Measurements from ENCODE around the gene UBAP2L.
A peak's percentile ranks its signal among the peaks of the same experiment; 100 is the strongest.

- TF ChIP-seq, protein P1, sequence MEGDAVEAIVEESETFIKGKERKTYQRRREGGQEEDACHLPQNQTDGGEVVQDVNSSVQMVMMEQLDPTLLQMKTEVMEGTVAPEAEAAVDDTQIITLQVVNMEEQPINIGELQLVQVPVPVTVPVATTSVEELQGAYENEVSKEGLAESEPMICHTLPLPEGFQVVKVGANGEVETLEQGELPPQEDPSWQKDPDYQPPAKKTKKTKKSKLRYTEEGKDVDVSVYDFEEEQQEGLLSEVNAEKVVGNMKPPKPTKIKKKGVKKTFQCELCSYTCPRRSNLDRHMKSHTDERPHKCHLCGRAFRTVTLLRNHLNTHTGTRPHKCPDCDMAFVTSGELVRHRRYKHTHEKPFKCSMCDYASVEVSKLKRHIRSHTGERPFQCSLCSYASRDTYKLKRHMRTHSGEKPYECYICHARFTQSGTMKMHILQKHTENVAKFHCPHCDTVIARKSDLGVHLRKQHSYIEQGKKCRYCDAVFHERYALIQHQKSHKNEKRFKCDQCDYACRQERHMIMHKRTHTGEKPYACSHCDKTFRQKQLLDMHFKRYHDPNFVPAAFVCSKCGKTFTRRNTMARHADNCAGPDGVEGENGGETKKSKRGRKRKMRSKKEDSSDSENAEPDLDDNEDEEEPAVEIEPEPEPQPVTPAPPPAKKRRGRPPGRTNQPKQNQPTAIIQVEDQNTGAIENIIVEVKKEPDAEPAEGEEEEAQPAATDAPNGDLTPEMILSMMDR (IDR thresholded peaks at IDR 0.05; ENCODE audit: low read depth, low read length), result no peak
- peak; percentile 95 for TF ChIP-seq POLR2A (IDR thresholded peaks at IDR 0.05; ENCODE audit: extremely low read depth, insufficient read length)
Observed at GRCh38 chr1:154183046-154183915, 37.5 kb upstream of the UBAP2L start.

Measured in NB4 (cell line).